T47D (cell line): Measurements from ENCODE around the gene SLFN12L.

Experiments used
- DNase-seq, 2 experiments: peaks; one replicate each; pipeline versions ENCODE4 v3.0.0 to v3.0.0-alpha.2; 2011 to 2012; ENCODE audit warnings: low read depth in 1 of 2, low spot score in 1 of 2
- JUND ChIP-seq: IDR thresholded peaks from 2 replicates; pipeline ENCODE4 v1.6.1; 2012; ENCODE audit warnings: low read depth
- in situ Hi-C: cut with HindIII; loops from 2 replicates; pipeline ENCODE4 v1.10.0; 2016; ENCODE audit warnings: low sequenced_read_pairs, low pct_unique_long_range_greater_than_20kb

Gene SLFN12L

DNA sequence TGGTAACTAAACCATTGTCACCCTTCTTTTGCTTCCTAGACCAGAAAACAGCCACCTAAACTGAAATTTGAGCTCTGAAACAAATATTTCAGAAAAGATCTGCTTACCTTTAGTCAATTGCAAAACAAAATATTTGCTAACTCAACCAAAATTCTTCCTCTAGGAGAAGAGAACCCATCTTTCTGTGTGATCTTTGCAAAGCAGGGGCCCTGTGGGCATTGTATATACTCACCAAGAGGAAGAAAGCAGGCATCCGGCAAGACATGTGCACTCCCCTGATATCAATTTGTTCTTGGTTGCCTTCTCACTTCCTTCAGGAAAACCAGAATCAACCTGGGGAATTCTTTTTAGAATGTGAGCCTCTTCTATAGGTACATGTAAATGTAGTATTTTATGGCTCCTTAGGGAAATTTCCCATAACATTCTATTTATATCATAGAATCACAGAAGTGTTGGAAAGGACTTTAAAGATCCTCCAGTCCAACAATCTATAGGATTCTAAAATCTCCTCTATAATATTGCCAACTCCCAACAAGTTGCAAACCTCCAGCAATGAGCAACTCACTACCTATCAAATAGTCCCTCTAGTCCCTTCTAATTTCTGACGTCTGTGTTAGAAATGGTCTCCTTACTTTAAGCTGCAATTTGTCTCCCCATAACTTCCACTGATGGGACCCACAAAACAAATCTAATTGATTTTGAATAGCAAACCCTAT lies 22.2 kb upstream of the SLFN12L start:
- TF ChIP-seq JUND: no peak
- no peak for DNase-seq
- in situ Hi-C loops: no loop called here

DNA sequence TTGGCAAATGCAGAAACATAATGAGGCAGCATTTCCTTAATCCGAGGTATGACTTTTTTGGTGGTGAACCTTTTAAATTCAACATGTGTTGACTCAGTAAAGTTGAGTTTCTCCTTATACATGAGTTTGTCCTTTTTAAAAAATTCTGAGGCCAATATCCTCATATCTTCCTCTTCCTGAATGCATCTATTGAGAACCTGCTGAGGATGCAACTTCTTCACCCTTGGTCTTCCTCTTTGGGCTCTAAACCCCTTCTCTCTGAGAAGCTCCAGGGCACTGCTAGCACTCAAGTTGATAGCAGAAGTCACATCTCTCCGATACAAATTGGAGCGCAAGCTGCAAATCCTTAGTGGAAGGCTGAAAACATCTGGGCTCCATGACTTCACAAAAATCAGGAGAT lies 19.9 kb upstream of the SLFN12L start:
- in situ Hi-C loops: no loop called here

DNA sequence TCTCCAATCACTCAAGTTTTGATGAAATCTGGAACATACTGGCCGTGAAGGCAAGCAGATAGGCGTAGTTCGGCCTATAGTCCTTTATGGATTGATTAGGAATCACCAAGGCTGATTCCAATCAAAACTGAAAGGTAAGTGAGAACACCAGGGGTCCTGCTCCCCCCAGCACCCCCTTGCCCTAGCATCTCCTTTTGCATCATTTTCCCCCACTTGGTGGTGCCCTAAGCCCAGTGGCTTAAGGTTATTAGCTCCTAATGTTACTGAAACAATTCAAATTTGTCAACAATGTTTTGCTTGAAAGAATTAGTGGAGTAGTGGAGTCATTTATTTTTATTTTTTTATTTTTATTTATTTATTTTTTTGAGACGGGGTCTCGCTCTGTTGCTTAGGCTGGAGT lies 18.2 kb upstream of the SLFN12L start:
- TF ChIP-seq JUND: no peak
- DNase-seq: peak in 1 of 2 experiments; percentile 40

More for the DNA sequence above, 19.9 kb upstream of the SLFN12L start:
- no peak for DNase-seq
- TF ChIP-seq JUND: no peak

DNA sequence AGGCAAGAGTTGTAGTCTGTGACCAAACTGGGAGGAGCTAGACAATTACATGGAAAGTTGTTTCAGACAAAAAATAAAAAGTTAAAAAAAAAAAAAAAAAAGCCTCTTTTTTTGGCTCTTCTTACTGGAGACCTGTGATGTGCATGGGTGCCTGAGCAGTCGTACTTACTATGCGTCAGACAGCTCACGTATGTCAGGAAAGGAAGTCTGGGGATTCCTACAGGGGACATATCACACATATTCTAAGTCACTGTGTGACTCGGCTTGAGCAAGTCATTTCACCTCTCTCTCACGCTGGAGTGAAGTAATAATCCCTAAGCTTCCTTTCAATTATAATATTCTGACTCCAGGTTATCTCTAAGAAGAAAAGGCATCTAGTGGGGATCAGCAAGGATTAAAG lies 17.2 kb upstream of the SLFN12L start:
- in situ Hi-C loops: no loop called here
- TF ChIP-seq JUND: no peak
- no peak for DNase-seq

More for the DNA sequence above, 18.2 kb upstream of the SLFN12L start:
- in situ Hi-C loops: no loop called here

DNA sequence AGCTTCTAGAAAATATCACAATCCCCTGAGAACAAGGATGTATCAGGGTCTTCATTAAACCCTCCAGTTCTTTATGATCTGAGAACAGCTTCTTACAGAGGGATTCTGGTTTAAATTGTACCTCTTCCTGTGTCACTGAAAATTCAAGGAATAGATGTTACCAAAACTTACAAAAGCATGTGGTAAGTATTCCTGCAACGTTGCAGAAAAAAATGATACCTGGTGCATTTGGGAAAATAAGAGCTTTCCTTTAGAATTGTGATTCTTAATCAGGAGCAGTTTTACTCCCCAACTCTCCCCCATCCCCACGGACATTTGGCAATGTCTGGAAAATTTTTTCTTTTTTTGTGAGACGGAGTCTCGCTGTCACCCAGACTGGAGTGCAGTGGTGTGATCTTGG lies 15.8 kb upstream of the SLFN12L start:
- TF ChIP-seq JUND: no peak
- in situ Hi-C loops: no loop called here
- no peak for DNase-seq

DNA sequence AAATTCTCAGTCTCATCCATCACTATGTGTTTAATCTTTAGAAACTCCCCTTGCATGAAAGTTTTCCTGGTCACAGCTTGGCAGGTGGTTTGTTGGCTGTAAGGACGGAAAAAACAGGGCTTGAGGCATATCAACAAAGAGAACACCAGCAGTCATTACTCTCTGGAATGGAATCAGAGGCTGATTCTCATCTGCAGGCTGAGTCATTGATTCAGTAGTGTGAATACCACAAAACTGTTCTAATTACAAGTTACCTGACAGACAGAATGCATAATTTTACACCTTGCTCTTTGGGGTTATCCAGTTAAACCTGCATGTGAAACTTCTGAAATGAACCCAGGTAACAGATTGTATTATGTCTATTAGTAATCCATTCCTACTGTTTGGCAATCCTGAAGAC lies 11.5 kb upstream of the SLFN12L start:
- DNase-seq: no peak
- TF ChIP-seq JUND: no peak
- in situ Hi-C loops: loop anchor here (25.0 kb wide), 1 partner anchor 237 kb away; no protein-coding TSS in a partner anchor

DNA sequence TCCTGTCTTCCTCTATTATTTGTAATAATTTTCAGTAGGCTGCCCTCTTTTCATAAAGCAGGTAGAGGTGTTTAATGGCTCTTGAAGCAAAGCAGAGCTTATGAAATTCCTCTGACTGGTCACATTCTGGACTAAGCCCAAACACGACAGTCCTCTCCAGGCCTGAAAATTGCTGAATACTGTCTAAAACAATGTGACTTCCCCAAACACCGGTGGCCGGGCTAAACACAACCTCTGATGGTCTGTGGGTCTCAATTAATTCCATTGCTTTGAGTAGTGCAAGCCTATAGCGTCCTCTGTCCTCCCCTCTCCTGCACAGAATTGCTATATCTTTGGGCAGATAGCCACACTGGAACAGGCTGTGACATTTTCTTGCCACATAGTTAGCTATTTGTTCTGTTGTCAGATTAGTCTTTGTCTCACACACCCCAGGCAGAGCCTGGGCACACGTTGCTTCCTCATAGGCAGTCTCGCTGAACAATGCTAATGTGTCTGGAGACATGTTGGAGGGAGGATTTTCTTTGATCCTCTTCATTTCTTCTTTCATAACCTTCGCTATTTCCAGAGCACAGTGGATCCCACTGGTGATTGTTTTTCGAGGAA lies 10.8 kb upstream of the SLFN12L start:
- in situ Hi-C loops: loop anchor here (25.0 kb wide), 1 partner anchor 236 kb away; no protein-coding TSS in a partner anchor
- DNase-seq: no peak
- TF ChIP-seq JUND: no peak

DNA sequence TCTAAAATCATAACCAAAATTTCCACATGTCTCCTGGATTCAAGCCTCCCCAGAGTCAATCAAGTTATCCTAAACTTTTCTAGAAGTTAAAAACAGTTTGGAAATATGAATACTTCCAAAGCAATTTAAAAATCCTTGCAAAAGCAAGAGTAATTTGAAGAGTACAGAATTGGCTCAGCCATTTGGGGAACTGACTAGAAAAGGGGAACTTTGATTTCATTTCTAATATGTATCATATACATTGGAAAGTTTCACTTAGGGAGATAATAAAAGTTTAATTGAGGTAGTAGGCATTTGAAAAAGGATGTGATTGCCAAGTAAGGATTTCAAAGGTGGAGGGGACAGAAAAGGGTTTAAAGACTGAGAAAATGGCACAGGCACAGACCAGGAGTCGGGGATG lies 9.0 kb upstream of the SLFN12L start:
- in situ Hi-C loops: loop anchor here (25.0 kb wide), 1 partner anchor 234 kb away; no protein-coding TSS in a partner anchor
- DNase-seq: no peak
- no peak for TF ChIP-seq JUND

DNA sequence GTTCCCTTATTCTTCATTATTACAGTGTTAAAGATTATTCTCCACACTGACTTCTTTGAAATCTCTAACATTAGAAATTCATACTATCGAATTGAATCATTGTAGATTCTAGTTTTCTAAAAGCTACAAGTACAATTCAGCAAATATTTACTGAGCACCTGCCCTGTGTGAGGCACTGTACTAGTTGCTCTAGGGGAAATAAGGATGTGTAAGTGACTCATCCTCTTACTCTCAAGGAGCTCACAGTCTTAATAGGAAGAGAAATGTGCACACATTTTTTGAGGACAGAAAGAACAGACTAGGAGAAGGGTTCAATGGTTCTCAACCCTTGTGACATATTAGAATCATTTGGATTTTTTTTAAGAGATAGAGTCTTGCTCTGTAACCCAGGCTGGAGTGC lies 7.7 kb upstream of the SLFN12L start:
- DNase-seq: no peak
- in situ Hi-C loops: loop anchor here (25.0 kb wide), 1 partner anchor 233 kb away; no protein-coding TSS in a partner anchor

DNA sequence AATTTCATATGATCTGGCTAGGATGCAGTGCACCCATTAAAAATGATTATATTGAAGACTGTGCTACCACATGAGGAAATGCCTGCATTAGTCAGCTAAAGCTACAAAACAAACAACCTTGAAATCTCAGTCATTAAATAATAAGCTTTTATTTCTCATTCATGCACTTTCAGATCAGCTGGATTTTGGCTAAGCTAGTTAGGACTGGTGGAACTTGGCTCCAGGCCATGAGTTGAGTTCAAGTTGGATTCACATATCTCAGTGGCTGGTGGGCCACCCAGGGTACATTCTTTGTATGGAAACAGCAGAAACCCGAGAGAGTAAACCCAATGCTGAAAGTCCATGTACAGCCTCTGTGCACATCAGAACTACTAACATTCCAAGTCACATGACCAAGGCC lies 6.4 kb upstream of the SLFN12L start:
- in situ Hi-C loops: loop anchor here (25.0 kb wide), 1 partner anchor 232 kb away; no protein-coding TSS in a partner anchor
- DNase-seq: no peak
- TF ChIP-seq JUND: no peak

More for the DNA sequence above, 7.7 kb upstream of the SLFN12L start:
- TF ChIP-seq JUND: no peak

DNA sequence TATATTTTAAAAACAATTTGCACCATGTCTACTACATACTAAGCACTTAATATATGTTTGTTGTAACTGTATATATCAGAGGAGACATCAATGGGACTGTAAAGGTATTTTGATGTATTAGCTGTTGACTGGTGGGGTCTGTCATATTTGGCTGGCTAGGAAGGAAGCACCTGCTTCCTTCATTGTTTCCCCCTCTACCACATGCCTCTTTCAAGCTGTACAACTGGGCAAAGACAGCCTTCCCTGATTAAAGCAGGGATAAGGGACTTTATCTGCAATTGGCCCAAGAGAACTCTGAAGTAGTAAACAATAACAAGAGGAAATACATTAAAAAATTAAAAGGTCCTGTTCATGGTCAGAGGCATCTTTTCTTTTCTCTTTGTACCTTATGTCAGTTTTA lies 5.5 kb upstream of the SLFN12L start:
- TF ChIP-seq JUND: no peak
- no peak for DNase-seq
- in situ Hi-C loops: loop anchor here (25.0 kb wide), 1 partner anchor 231 kb away; no protein-coding TSS in a partner anchor

DNA sequence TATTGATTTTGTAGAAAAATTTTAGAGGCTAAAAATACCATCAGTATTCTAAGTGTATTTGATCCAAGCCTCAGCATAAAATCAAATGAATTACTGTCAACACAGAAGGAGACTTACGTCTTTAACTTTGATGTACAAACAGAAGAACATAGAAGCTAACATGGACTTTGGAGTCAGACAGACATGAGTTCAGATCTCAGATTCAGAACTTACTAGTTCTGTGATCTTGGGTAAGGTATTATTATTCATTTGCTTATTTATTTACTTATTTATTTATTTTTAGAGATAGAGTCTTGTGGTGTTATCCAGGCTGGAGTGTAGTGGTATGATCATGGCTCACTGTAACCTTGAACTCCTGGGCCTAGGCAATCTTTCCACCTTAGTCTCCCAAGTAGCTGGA lies 4.0 kb upstream of the SLFN12L start:
- in situ Hi-C loops: loop anchor here (25.0 kb wide), 1 partner anchor 229 kb away; no protein-coding TSS in a partner anchor
- TF ChIP-seq JUND: no peak
- DNase-seq: no peak

DNA sequence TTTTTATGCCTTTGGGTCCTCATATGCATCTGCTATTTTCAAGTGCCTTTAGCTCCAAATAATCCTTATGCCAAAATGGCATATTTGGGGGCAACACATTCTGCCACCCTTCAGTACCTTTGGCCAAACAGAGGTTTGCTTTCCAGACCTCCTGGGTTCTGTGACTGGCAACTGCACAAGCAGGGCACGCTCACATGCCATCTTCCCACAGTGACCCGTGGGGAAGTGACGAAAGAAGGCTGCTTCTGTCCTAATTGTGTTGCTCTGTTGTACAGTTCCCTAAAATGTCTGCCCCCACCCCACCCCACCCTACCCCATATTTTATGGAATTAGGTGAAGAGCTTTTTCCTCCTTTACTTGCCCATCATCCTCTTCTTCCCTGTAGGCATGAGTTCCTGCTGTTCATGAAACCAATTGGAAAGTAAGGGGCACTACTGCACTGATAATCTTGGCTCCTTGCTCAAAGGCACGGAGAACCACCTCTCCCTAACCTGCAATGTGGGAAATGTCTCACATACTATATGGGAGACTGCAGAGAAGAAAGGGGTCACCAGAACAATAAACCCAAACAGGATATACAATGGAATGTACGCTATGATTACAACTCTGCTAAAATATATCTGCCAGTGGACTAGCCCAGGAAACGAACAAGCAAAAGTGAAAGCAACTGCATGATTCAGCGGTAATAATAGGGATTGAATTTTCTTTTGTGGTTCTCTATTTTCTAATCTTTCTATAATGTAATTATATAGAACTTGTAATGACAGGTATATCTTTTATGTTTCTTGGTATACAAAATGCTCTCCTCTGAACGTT lies 3.3 kb upstream of the SLFN12L start:
- in situ Hi-C loops: loop anchor here (25.0 kb wide), 1 partner anchor 228 kb away; no protein-coding TSS in a partner anchor
- no peak for TF ChIP-seq JUND
- peak in 1 of 2 experiments; percentile 11 for DNase-seq
